Ovary (tissue), 9 donors: Measurements from ENCODE around the gene CDC25C. TPM values are rescaled to one million over a fixed set of nuclear protein-coding genes. Genes with fewer than 3 reads are reported as not detected.
"Not testable (repeated sequence)": the region's sequence is repeated elsewhere in the genome, so short reads cannot be mapped to it uniquely, and the experiment has no call there.

Source experiments
- DNase-seq, 5 donors: peaks; one replicate each; pipeline ENCODE4 v3.0.0-alpha.2; 2019 to 2020
- H3K27ac ChIP-seq, 2 donors: fragments of 200-600 bp; one replicate each; pipeline versions ENCODE4 v1.5.1 to v1.8.0; 2019 to 2022
- H3K27me3 ChIP-seq: fragments of 200-600 bp; one replicate; pipeline ENCODE4 v1.8.0; 2022
- H3K36me3 ChIP-seq: fragments of 200-600 bp; sonication (generic); one replicate; pipeline ENCODE4 v1.5.1; 2019
- H3K4me1 ChIP-seq: one replicate; pipeline ENCODE4 v1.8.1; 2013; ENCODE audit warnings: mild to moderate bottlenecking, moderate library complexity; ENCODE audit not compliant: insufficient read depth
- H3K4me3 ChIP-seq: fragments of 200-600 bp; sonication (generic); one replicate; pipeline ENCODE4 v1.5.1; 2017
- H3K9me3 ChIP-seq, 2 donors: fragments of 200-600 bp in 1 of 2; sonication (generic) in 1 of 2; one replicate each; pipeline versions ENCODE4 v1.5.1 to v1.8.1; 2013 to 2019; ENCODE audit warnings: mild to moderate bottlenecking in 1 of 2, moderate library complexity in 1 of 2
- CTCF ChIP-seq, 3 donors: fragments of 450-650 bp in 2 of 3; fragments of 200-600 bp in 1 of 3; IDR thresholded peaks; one replicate each; pipeline versions ENCODE4 v1.5.1 to v1.8.0; 2016 to 2022; ENCODE audit warnings: antibody characterized with exemption in 3 of 3, mild to moderate bottlenecking in 1 of 3
- EP300 ChIP-seq: sonication (generic); formaldehyde crosslinking; IDR thresholded peaks from one replicate; pipeline ENCODE4 v1.6.1; 2017; ENCODE audit warnings: antibody characterized with exemption
- POLR2A ChIP-seq: fragments of 450-650 bp; IDR thresholded peaks from one replicate; pipeline ENCODE4 v1.6.1; 2017; ENCODE audit warnings: antibody characterized with exemption, mild to moderate bottlenecking, moderate library complexity
- WGBS, 3 donors: extraction: QIAGEN DNeasy Blood & Tissue Kit in 1 of 3; methylation state at CpG; one replicate each; pipeline versions ENCODE4 v1.1.5 to v1.1.7; 2013 to 2017; 5-methylcytosine and 5-hydroxymethylcytosine counted together
- intact Hi-C, 4 donors: fragments of 100-400 bp; cut with DNase I; formaldehyde crosslinking; loops; one replicate each; pipeline versions ENCODE4 v1.11.0 to v1.15.1; 2022 to 2023
- polyA plus RNA-seq, 2 donors: library from polyadenylated mRNA; stranded (reverse); fragments of 200-250 nt in 1 of 2; fragments of 350-450 nt in 1 of 2; fragmentation: Illumina TruSeq in 1 of 2; extraction: RNeasy Lipid Tissue Mini Kit (QIAGEN cat#74804) in 1 of 2; gene quantifications; one replicate each; pipeline ENCODE4 v1.2.3, GENCODE V29; 2013 to 2014
- total RNA-seq, 7 donors: library from RNA; depleted of rRNA in 2 of 7; stranded (reverse); fragments of >200 nt in 2 of 7; fragmentation: NEBNext Ultra II Directional in 3 of 7; extraction: Animal tissue kit (Norgen Biotek cat#: 25700) in 3 of 7; gene quantifications; one replicate each; pipeline versions ENCODE4 v1.1.0 to v1.2.4, GENCODE V29; 2016 to 2023
- donor health status: DM: no; HTN: no; CAD: no; lungs with moderate emphysema.
- donor health status: DM: no; HTN: no; CAD: no.
- donor health status: Bipolar disorder and iron deficiency.
- donor health status: DM: yes; HTN: yes; CAD: no.
- donor health status: DM: no; HTN: no; CAD: no.
- donor health status: DM: yes; HTN: yes; CAD: no.

The CDC25C gene
- total and polyA plus RNA-seq, 9 donors: 0.06 to 0.30 (median 0.18) TPM; not detected in 5

- Histone ChIP-seq H3K27me3 (no peaks in the 10 kb centered on the region), H3K27ac (no peak overlapping the region), H3K36me3 (no peaks in the 10 kb centered on the region), H3K4me3 (no peak overlapping the region), H3K9me3 (no peaks in the 10 kb centered on the region), H3K4me1 (peaks cover 5% of the 10 kb centered on the region)
- TF ChIP-seq EP300 (no peak), CTCF (IDR thresholded peaks at IDR 0.05) (no peak), POLR2A (no peak)
- no peak for DNase-seq
- WGBS, 3 donors: 28 to 66% (median 56%) methylated on average over 3 of the region's 3 CpGs
- intact Hi-C loops: no loop called here
These were observed 3.4 kb upstream of the CDC25C start for GRCh38 chr5:138334867-138335447.

GRCh38 chr5:138330813-138331448, 673 bp downstream of the CDC25C start:
- H3K9me3 ChIP-seq: no peaks in the 10 kb centered on the region
- 1 to 2% (median 1%) methylated on average over 12 of the region's 12 CpGs for WGBS, 3 donors
- no peak overlapping the region for H3K27ac ChIP-seq
- no peaks in the 10 kb centered on the region for H3K4me1 ChIP-seq
- H3K36me3 ChIP-seq: no peaks in the 10 kb centered on the region
- TF ChIP-seq POLR2A (no peak), CTCF (IDR thresholded peaks at IDR 0.05) (no peak), EP300 (no peak)
- H3K27me3 ChIP-seq: no peaks in the 10 kb centered on the region
- H3K4me3 ChIP-seq: peak overlapping the region; percentile 36
- no peak for DNase-seq
- intact Hi-C loops: no loop called here

- H3K4me1 ChIP-seq, H3K36me3 ChIP-seq, H3K4me3 ChIP-seq, H3K27ac ChIP-seq, intact Hi-C loops, H3K27me3 ChIP-seq, DNase-seq, H3K9me3 ChIP-seq: not testable (repeated sequence)
- 96 to 97% (median 96%) methylated on average over 4 of the region's 4 CpGs for WGBS, 3 donors
These were observed 13.4 kb downstream of the CDC25C start for GRCh38 chr5:138318211-138318610.

- DNase-seq: no peak
- Histone ChIP-seq H3K4me3 (no peak overlapping the region), H3K27ac (no peak overlapping the region), H3K4me1 (no peaks in the 10 kb centered on the region), H3K9me3 (no peaks in the 10 kb centered on the region), H3K27me3 (no peaks in the 10 kb centered on the region), H3K36me3 (no peaks in the 10 kb centered on the region)
- TF ChIP-seq EP300: no peak
- no peak for TF ChIP-seq POLR2A
- 69 to 79% (median 72%) methylated on average over 3 of the region's 3 CpGs for WGBS, 3 donors
- intact Hi-C loops: no loop called here
These were observed 15.2 kb downstream of the CDC25C start for GRCh38 chr5:138316355-138316754.

GRCh38 chr5:138315751-138316278, 15.8 kb downstream of the CDC25C start:
- TF ChIP-seq CTCF (IDR thresholded peaks at IDR 0.05) (no peak), EP300 (no peak), POLR2A (no peak)
- H3K4me3 ChIP-seq: no peak overlapping the region
- DNase-seq: no peak
- H3K27ac ChIP-seq: no peak overlapping the region
- H3K27me3 ChIP-seq: no peaks in the 10 kb centered on the region
- no peaks in the 10 kb centered on the region for H3K9me3 ChIP-seq
- WGBS, 3 donors: 87 to 89% (median 88%) methylated on average over 7 of the region's 7 CpGs
- no peaks in the 10 kb centered on the region for H3K36me3 ChIP-seq
- intact Hi-C loops: no loop called here
- no peaks in the 10 kb centered on the region for H3K4me1 ChIP-seq
